D341Med (cell line): ENCODE measurements around the gene EIF6.
"Not testable (repeated sequence)": the region's sequence is repeated elsewhere in the genome, so short reads cannot be mapped to it uniquely, and the experiment has no call there.

Source experiments
- DNase-seq: peaks from one replicate; pipeline ENCODE4 v3.0.0; 2012; ENCODE audit warnings: low spot score

The EIF6 gene

GRCh38 chr20:35277531-35278395 is 6.8 kb downstream of the EIF6 start, which contains the start of gene MMP24OS:
Gene MMP24OS, minus strand, starts transcription at chr20:35278122. Its CDS starts 193 bp downstream, at chr20:35277929.
- peak; percentile 97 for DNase-seq

DNA sequence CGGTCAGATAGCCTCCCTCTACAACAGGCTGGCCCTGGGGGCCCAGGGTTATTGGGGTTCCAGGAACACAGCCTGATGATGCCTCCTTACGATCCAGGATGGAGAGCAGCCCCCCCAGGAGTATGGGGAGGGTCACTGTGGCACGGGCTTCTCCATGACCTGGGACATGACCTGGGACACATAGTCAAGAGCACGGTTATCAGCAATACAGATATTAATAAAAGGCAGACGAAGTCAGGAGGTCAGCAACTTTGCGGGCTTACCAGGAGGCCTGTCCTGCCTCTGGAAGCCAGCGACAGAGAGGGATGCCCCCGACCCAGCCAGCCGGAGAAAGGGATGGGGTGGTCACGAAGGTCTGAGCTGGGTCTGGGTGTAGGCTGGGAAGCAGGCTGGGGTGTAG is 7.4 kb downstream of the EIF6 start:
- no peak for DNase-seq

DNA sequence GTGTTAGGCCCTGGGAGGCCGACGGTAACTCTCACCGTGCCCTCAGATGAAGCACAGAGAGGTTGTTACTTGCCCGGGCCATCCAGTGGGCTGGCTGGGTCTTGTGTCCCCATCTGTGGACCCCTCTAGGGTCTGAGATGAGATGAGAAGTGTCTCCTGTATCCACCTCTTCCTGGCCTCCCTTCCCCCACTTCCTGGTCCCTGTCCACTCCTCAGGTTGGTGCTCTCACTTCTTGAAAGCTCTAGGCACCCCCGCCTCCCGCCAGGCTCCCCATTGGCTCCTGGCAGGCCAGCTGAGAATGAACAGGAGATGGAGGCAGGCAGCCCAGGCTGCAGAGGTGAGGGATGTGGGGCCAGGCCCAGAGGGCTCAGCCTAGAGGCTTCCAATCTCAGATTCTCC is 8.2 kb downstream of the EIF6 start:
- no peak for DNase-seq

DNA sequence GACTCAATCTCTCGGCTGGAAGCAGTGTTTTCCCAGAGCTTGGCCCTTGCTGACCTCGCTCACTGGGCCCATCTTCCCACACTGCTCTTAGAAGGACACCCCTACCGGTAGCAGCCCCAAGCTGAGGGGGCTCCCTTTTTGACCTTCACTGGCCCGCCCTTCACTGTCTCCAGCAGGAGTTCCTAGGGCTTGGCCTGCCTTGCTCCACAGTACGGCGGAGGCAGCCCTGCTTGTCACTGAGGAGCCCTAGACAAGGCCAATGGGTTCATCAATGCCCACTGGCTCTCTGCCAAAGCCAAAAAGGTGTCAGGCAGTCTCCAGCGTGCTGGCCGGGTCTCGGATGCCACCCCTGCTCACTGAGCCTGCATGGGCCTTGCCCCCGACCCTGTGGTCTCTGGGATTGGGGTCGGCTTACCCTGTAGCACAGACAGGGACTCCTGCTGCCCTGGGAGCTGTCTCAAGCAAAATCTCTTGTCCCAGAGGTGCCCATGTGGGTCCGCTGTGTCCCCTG is 8.8 kb downstream of the EIF6 start:
- no peak for DNase-seq

DNA sequence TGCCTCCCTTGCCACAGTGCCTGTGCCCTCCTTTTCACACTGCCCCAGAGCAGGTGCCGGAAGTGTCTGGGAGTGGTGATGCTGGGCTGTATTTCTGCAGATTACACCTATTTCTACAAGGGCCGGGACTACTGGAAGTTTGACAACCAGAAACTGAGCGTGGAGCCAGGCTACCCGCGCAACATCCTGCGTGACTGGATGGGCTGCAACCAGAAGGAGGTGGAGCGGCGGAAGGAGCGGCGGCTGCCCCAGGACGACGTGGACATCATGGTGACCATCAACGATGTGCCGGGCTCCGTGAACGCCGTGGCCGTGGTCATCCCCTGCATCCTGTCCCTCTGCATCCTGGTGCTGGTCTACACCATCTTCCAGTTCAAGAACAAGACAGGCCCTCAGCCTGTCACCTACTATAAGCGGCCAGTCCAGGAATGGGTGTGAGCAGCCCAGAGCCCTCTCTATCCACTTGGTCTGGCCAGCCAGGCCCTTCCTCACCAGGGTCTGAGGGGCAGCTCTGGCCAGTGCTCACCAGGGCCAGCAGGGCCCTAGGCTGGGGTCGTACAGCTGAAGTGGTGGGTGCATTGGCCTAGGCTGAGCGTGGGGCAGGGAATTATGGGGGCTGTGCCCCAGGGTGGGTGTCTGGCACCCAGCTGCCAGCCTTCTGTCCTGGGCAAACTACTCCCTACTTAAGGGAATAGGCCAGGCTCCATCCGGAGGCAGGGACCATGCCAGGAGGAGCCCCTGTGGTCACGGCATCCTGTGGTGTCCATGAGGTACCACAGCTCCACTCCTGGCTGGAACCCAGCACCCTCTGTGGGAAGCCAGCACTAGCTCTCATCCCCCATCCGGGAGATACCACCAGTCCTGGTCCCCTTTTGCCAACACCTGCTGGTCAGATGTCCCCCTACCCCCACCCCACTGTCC is 10.1 kb downstream of the EIF6 start:
- no peak for DNase-seq

GRCh38 chr20:35273449-35274171 is 11.0 kb downstream of the EIF6 start:
- no peak for DNase-seq

- DNase-seq: no peak
These were observed 12.7 kb downstream of the EIF6 start for GRCh38 chr20:35271904-35272303.

- no peak for DNase-seq
These were observed 13.3 kb downstream of the EIF6 start for GRCh38 chr20:35271073-35271882.

DNA sequence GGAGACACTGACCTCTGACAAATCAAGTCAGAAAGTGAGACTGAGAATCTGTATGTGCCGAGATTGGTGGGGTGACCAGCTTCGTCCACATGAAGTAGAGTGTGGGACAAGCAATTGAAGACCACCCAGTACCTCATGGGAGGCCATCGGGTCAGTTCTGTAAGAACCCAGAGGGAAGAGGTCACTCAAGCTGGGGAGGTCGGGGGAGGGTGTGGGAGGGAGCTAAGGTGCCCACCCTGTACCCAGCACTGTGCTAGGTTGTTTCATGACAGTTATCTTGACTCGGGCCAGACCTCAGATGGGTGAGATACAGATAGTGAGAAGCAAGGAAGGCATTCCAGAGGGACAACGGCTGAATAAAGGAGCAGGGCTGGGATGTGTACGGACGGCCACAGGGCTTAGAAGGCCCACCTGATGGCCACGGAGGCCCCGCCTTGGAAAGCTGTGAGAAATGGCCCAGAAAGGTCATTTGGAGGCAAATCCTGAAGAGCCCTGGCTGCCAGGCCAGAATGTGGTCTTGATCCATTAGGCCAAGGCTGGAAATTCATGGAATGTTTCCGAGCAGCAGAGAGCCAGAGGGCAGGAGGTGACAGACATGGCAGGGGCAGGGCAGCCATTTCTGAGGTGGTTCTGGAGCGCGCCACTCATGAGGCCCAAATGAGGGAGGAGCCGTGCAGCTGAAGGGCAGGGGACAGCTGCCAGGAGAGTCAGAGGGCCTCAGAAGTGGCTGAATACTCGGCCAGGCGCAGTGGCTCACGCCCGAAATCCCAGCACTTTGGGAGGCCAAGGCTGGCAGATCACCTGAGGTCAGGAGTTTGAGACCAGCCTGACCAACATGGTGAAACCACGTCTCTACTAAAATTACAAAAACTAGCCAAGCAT is 14.3 kb downstream of the EIF6 start:
- no peak for DNase-seq

GRCh38 chr20:35269055-35269781 is 15.4 kb downstream of the EIF6 start:
- DNase-seq: peak; percentile 85

DNA sequence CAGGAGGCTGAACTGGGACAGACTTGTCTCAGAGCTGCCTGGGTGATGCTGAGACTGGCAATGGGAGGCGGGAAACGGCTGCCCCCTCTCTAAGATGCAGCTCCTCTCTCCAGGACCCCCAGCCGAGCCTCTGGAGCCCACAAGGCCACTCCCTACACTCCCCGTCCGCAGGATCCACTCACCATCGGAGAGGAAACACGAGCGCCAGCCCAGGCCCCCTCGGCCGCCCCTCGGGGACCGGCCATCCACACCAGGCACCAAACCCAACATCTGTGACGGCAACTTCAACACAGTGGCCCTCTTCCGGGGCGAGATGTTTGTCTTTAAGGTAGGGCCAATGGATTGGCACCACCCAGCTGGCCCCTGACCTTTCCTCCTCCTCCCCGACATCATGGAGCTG is 17.5 kb downstream of the EIF6 start:
- no peak for DNase-seq

GRCh38 chr20:35264755-35265154 is 19.8 kb downstream of the EIF6 start:
- no peak for DNase-seq

GRCh38 chr20:35263532-35264341 is 20.8 kb downstream of the EIF6 start:
- DNase-seq: no peak

DNA sequence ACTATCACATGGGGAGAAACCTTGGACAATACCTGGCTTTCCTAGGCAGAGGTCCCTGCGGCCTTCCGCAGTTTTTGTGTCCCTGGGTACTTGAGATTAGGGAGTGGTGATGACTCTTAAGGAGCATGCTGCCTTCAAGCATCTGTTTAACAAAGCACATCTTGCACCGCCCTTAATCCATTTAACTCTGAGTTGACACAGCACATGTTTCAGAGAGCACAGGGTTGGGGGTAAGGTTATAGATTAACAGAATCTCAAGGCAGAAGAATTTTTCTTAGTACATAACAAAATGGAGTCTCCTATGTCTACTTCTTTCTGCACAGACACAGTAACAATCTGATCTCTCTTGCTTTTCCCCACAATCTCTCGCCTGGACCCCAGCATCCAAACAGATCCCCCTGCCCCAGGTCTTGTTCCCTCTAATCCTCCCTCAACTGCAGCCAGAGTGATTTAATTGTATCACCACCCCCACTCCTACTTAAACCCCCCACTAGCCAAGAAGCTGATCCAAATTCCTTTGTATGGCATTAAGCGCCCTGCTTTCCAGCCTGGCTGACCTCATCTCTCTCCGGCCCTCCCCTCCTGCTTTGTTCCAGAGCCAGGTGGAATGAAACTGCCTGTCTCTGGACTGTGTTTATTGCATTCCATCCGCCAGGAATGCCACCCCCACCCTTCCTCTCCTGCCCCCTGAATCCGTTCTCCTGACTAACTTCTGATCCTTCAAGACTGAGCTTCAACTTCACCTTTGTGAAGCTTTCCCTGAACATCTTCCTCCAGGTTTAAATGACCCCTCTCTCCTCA is 21.6 kb downstream of the EIF6 start:
- peak; percentile 65 for DNase-seq

GRCh38 chr20:35262321-35262720 is 22.3 kb downstream of the EIF6 start:
- DNase-seq: not testable (repeated sequence)

- DNase-seq: no peak
These were observed 24.1 kb downstream of the EIF6 start for GRCh38 chr20:35260426-35260825.

GRCh38 chr20:35257175-35257909 is 27.2 kb downstream of the EIF6 start:
- no peak for DNase-seq
